Small intestine (tissue), 7 donors: Measurements from ENCODE around the gene TEX10. TPM values are rescaled to one million over a fixed set of nuclear protein-coding genes. Genes with fewer than 3 reads are reported as not detected.
A peak's percentile ranks its signal among the peaks of the same experiment; 100 is the strongest.

Experiments
- DNase-seq, 2 donors: peaks; one replicate each; pipeline versions ENCODE4 v3.0.0 to v3.0.0-alpha.2; 2013
- FAIRE-seq: peaks from 2 replicates; lab custom pipeline; 2012; peaks lifted over from hg19 to GRCh38; lab: Jason Lieb, UNC
- H3K27ac ChIP-seq, 3 donors: one replicate each; pipeline ENCODE4 v1.5.1; 2013; ENCODE audit warnings: low read length in 2 of 3, mild to moderate bottlenecking in 2 of 3, control low read depth in 1 of 3, inconsistent platforms in 1 of 3, low read depth in 1 of 3, moderate library complexity in 1 of 3
- H3K27me3 ChIP-seq, 3 donors: one replicate each; pipeline ENCODE4 v1.6.1; 2013; ENCODE audit warnings: low read length in 3 of 3, inconsistent platforms in 1 of 3; ENCODE audit not compliant: control insufficient read depth in 3 of 3, insufficient read depth in 3 of 3
- H3K36me3 ChIP-seq, 3 donors: one replicate each; pipeline ENCODE4 v1.6.1; 2013; ENCODE audit warnings: low read length in 3 of 3, inconsistent platforms in 1 of 3, low read depth in 1 of 3, mild to moderate bottlenecking in 1 of 3, moderate library complexity in 1 of 3; ENCODE audit not compliant: control insufficient read depth in 3 of 3, insufficient read depth in 2 of 3
- H3K4me1 ChIP-seq, 3 donors: one replicate each; pipeline ENCODE4 v1.6.1; 2013; ENCODE audit warnings: low read length in 2 of 3, inconsistent platforms in 1 of 3, low read depth in 1 of 3, mild to moderate bottlenecking in 1 of 3, moderate library complexity in 1 of 3; ENCODE audit not compliant: control insufficient read depth in 3 of 3, insufficient read depth in 2 of 3
- H3K4me3 ChIP-seq, 3 donors: one replicate each; pipeline ENCODE4 v1.5.1; 2013; ENCODE audit warnings: low read length in 3 of 3, control low read depth in 1 of 3, inconsistent platforms in 1 of 3, low read depth in 1 of 3, mild to moderate bottlenecking in 1 of 3, moderate library complexity in 1 of 3
- H3K9me3 ChIP-seq, 2 donors: one replicate each; pipeline ENCODE4 v1.6.1; 2013; ENCODE audit warnings: low read depth in 1 of 2, low read length in 1 of 2; ENCODE audit not compliant: control insufficient read depth in 2 of 2, insufficient read depth in 1 of 2
- WGBS, 3 donors: extraction: QIAGEN DNeasy Blood & Tissue Kit; methylation state at CpG; one replicate each; pipeline ENCODE4 v1.1.7; 2013; 5-methylcytosine and 5-hydroxymethylcytosine counted together
- polyA plus RNA-seq, 4 donors: library from polyadenylated mRNA; stranded (reverse) in 3 of 4; unstranded in 1 of 4; fragments of 200-250 nt in 3 of 4; fragments of 120-200 nt in 1 of 4; gene quantifications; one replicate each; pipeline versions ENCODE4 v1.2.1 to v1.2.3, GENCODE V29; 2013
- donor health status: healthy with polysubstance abuse.
- donor health status: control.
- donor health status: control.
- donor health status: Bipolar disorder and iron deficiency.
- donor health status: healthy.

Gene TEX10
- polyA plus RNA-seq, 4 donors, result 4.1 to 21.7 (median 5.6) TPM

GRCh38 chr9:100357501-100357900 lies 4.8 kb upstream of the TEX10 start:
- H3K4me1 ChIP-seq, result no peaks in the 10 kb centered on the region
- H3K27ac ChIP-seq, result no peak overlapping the region
- H3K4me3 ChIP-seq, result no peak overlapping the region
- H3K36me3 ChIP-seq, result no peaks in the 10 kb centered on the region
- no peak for FAIRE-seq
- no peaks in the 10 kb centered on the region for H3K27me3 ChIP-seq
- WGBS, 3 donors, result 54 to 70% (median 56%) methylated on average over 1 of the region's 1 CpG
- H3K9me3 ChIP-seq, result peaks cover 0 to 7% of the 10 kb centered on the region in 2 donors
- no peak for DNase-seq

DNA sequence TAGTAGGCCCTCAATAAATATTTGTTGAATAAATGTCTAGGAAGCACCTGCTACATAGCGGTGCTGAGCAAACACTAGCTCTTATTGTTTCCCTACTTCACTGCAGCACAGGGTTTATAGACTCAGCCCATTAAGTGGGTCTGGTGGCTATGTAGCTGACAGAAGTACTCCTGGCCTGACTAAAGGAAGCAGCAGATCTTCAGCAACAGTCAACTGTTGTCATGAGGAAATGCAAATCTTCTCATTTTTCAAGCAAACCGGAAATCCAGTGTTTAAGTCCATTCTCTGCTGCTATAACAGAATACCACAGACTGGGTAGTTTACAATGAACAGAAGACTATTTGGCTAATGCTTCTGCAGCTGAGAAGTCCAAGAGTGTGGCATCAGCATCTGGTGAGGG lies 2.8 kb upstream of the TEX10 start:
- H3K9me3 ChIP-seq, result peaks cover 0 to 7% of the 10 kb centered on the region in 2 donors
- H3K36me3 ChIP-seq, result no peaks in the 10 kb centered on the region
- DNase-seq (no peak), FAIRE-seq (no peak)
- H3K27me3 ChIP-seq, result no peaks in the 10 kb centered on the region
- H3K27ac ChIP-seq, result no peak overlapping the region
- no peak overlapping the region for H3K4me3 ChIP-seq
- H3K4me1 ChIP-seq, result peaks cover 0 to 3% (median 2%) of the 10 kb centered on the region in 3 donors
- WGBS, 3 donors, result 86 to 93% (median 89%) methylated on average over 2 of the region's 2 CpGs

DNA sequence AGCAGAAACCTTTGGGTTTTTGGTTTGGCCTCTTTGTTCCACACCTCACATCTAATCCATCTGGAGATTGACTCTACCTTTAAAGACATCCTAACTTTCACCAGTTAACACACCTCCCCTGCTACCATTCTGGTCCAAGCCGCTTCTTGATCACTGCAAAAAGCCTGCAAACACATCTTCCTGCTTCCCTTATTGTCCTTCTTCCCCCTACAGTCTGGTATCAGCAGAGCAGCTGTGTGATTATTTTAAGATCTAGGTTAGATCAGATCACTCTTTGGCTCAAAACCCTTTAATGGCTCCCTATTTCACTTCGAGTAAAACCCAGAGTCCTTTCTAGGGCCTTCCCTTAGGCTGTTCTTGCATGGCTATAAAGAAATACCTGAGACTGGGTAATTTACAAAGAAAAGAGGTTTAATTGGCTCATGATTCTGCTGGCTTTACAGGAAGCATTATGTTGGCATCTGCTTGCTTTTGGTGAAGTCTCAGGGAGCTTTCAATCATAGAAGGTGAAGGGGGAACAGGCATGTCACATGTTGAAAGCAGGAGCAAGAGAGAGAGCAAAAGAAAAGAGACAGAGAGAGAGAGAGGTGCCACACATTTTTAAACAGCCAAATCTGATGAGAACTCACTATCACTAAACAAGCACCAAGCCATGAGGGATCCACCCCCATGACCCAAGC lies 1.5 kb upstream of the TEX10 start:
- Histone ChIP-seq H3K4me3 (no peak overlapping the region), H3K4me1 (peaks cover 0 to 7% (median 2%) of the 10 kb centered on the region in 3 donors), H3K27ac (no peak overlapping the region), H3K9me3 (peaks cover 0 to 4% of the 10 kb centered on the region in 2 donors), H3K36me3 (no peaks in the 10 kb centered on the region), H3K27me3 (no peaks in the 10 kb centered on the region)
- WGBS, 3 donors, result 90 to 96% (median 94%) methylated on average over 2 of the region's 2 CpGs
- FAIRE-seq, result no peak
- DNase-seq, result no peak

DNA sequence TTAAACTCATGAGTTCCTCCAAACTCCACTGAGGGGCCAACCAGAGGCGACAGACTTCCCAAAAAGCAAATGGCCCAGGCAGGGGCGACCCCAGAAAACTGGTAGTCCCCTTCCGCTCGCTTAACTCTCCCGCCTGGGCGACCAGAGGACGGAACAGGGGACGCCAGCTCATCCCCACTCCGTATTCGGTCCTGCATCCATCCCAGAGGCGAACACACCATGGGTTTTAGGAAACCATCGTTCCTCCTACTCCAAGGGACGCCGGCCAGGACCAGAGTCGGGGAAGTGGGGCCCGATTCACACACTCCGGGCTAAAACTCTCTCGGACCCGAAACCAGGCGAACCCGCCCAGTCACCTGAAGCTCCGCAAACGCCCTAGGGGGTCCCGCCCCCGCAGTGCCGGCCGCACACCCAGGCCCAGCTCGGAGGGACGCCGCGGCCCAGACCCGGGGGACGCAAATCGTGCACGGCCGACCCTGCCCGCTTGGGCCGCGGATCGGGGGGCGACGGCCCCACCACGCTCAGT lies 478 bp downstream of the TEX10 start:
- Histone ChIP-seq H3K9me3 (no peaks in the 10 kb centered on the region), H3K4me3 (peak overlapping the region; percentile 80 to 97 (median 92)), H3K27me3 (no peaks in the 10 kb centered on the region), H3K36me3 (peaks cover 0 to 3% (median 0%) of the 10 kb centered on the region in 3 donors), H3K4me1 (peaks cover 0 to 7% (median 2%) of the 10 kb centered on the region in 3 donors), H3K27ac (peak overlapping the region; percentile 16 to 89 (median 63))
- FAIRE-seq (no peak), DNase-seq (peak in 1 of 2 donors; percentile 10)
- 0 to 1% (median 1%) methylated on average over 37 to 43 of the region's 43 CpGs for WGBS, 3 donors

DNA sequence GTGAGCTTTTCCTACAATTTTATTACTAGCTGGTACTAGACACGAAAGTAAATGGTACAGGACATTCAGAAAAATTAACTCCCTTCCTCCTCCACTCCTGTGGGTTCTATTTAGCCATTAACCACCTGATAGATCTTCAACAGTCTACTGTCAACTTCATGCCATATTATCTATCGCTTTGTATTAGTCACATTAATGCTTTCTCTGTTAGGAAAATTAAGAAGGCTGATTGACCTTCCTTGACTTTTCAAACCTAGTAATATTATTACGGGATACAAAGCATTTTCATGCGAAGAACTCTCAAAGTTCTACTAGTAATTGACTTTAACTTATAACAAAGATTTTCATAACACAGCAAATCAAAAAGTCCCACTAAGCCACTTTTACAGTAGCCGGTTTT lies 1.2 kb downstream of the TEX10 start:
- no peaks in the 10 kb centered on the region for H3K27me3 ChIP-seq
- peak overlapping the region in 2 of 3 donors; percentile 80 to 92 for H3K4me3 ChIP-seq
- FAIRE-seq (no peak), DNase-seq (no peak)
- H3K36me3 ChIP-seq, result peaks cover 0 to 3% (median 3%) of the 10 kb centered on the region in 3 donors
- peaks cover 0 to 7% (median 2%) of the 10 kb centered on the region in 3 donors for H3K4me1 ChIP-seq
- no peak overlapping the region for H3K27ac ChIP-seq
- no peaks in the 10 kb centered on the region for H3K9me3 ChIP-seq
- WGBS, 3 donors, result 11 to 36% (median 24%) methylated on average over 5 of the region's 5 CpGs

GRCh38 chr9:100350188-100350587 lies 2.6 kb downstream of the TEX10 start:
- Histone ChIP-seq H3K27me3 (no peaks in the 10 kb centered on the region), H3K4me1 (peaks cover 0 to 7% (median 2%) of the 10 kb centered on the region in 3 donors), H3K9me3 (no peaks in the 10 kb centered on the region), H3K36me3 (peaks cover 0 to 5% (median 3%) of the 10 kb centered on the region in 3 donors), H3K4me3 (no peak overlapping the region), H3K27ac (no peak overlapping the region)
- DNase-seq (peak in 1 of 2 donors; percentile 8), FAIRE-seq (no peak)
- 97 to 100% (median 98%) methylated on average over 1 of the region's 1 CpG for WGBS, 3 donors

DNA sequence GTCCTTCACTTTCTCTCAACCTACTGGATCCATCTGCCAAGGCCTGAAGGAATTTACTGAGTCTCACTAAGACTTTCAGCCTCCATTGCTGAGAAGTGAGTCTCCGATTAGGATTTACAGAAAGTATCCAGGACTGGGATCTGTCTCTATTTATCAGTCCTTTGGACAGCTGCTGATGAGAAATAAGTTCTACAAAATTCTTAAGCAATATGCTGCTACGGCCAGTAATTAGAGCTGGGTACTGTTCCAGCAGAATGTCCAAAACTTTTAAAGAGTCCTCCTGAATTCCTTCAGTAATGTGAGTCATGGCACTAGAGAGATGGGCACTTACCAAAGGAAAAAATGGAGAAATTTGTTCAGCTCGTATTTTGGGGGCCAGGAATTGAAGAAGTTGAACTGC lies 5.9 kb downstream of the TEX10 start:
- Histone ChIP-seq H3K4me3 (no peak overlapping the region), H3K36me3 (peaks cover 0 to 5% (median 3%) of the 10 kb centered on the region in 3 donors), H3K27ac (no peak overlapping the region), H3K4me1 (peaks cover 0 to 7% (median 2%) of the 10 kb centered on the region in 3 donors), H3K27me3 (no peaks in the 10 kb centered on the region), H3K9me3 (no peaks in the 10 kb centered on the region)
- FAIRE-seq, result no peak
- 73 to 98% (median 97%) methylated on average over 3 of the region's 3 CpGs for WGBS, 3 donors
- no peak for DNase-seq

- H3K36me3 ChIP-seq, result peaks cover 2 to 5% (median 5%) of the 10 kb centered on the region in 3 donors
- 95 to 100% (median 100%) methylated on average over 3 of the region's 3 CpGs for WGBS, 3 donors
- H3K4me3 ChIP-seq, result no peak overlapping the region
- H3K4me1 ChIP-seq, result no peaks in the 10 kb centered on the region
- FAIRE-seq (no peak), DNase-seq (no peak)
- no peaks in the 10 kb centered on the region for H3K9me3 ChIP-seq
- no peaks in the 10 kb centered on the region for H3K27me3 ChIP-seq
- no peak overlapping the region for H3K27ac ChIP-seq
These were observed 10.9 kb downstream of the TEX10 start for GRCh38 chr9:100341889-100342288.
